Calu3 (cell line): ENCODE results near the gene NPAS3. TPM values are rescaled to one million over a fixed set of nuclear protein-coding genes. Genes with fewer than 3 reads are reported as not detected.
A peak's percentile ranks its signal among the peaks of the same experiment; 100 is the strongest.

Experiments
- BruUV-seq: library from RNA; stranded (reverse); fragments of 400-500 nt; replicated peaks from 2 replicates; lab custom pipeline; 2021; lab: Mats Ljungman, UMichigan
- CTCF ChIA-PET: fragments of 300-600 bp; sonication (Branson Sonifier 250); formaldehyde crosslinking; loops from one replicate; lab custom pipeline; 2022; ENCODE audit warnings: antibody characterized with exemption; lab: Charles Lee
- DNase-seq: peaks from one replicate; pipeline ENCODE4 v3.0.0; 2022
- H3K27ac Mint-ChIP-seq: one replicate; pipeline ENCODE4 v1.8.0; 2022; ENCODE audit warnings: mixed read lengths; ENCODE audit not compliant: unreplicated experiment
- H3K27me3 Mint-ChIP-seq: one replicate; pipeline ENCODE4 v1.8.0; 2022; ENCODE audit warnings: mixed read lengths; ENCODE audit not compliant: unreplicated experiment
- H3K36me3 Mint-ChIP-seq: one replicate; pipeline ENCODE4 v1.8.0; 2022; ENCODE audit warnings: mild to moderate bottlenecking, moderate library complexity, mixed read lengths; ENCODE audit not compliant: insufficient read depth, unreplicated experiment
- H3K4me1 Mint-ChIP-seq: one replicate; pipeline ENCODE4 v1.8.0; 2022; ENCODE audit warnings: mild to moderate bottlenecking, low read depth, mixed read lengths; ENCODE audit not compliant: unreplicated experiment
- H3K4me3 Mint-ChIP-seq: one replicate; pipeline ENCODE4 v1.8.0; 2022; ENCODE audit warnings: mild to moderate bottlenecking, low read depth, moderate library complexity, mixed read lengths; ENCODE audit not compliant: unreplicated experiment
- H3K9me3 Mint-ChIP-seq: one replicate; pipeline ENCODE4 v1.8.0; 2022; ENCODE audit warnings: low read depth, mixed read lengths; ENCODE audit not compliant: unreplicated experiment
- intact Hi-C: fragments of 100-400 bp; cut with micrococcal nuclease; formaldehyde crosslinking; loops from one replicate; pipeline ENCODE4 v1.10.0; 2022; ENCODE audit not compliant: unreplicated experiment
- total RNA-seq: library from RNA; stranded (reverse); gene quantifications from 2 replicates; pipeline ENCODE4 v1.2.3, GENCODE V29; 2022
- TF ChIP-seq, protein P1 (sequence below): fragments of 200-600 bp; IDR thresholded peaks from one replicate; pipeline ENCODE4 v1.8.0; 2022; ENCODE audit warnings: antibody characterized with exemption; ENCODE audit not compliant: unreplicated experiment

Gene NPAS3
- total RNA-seq, 1 experiment from 2014 or later: not detected

DNA sequence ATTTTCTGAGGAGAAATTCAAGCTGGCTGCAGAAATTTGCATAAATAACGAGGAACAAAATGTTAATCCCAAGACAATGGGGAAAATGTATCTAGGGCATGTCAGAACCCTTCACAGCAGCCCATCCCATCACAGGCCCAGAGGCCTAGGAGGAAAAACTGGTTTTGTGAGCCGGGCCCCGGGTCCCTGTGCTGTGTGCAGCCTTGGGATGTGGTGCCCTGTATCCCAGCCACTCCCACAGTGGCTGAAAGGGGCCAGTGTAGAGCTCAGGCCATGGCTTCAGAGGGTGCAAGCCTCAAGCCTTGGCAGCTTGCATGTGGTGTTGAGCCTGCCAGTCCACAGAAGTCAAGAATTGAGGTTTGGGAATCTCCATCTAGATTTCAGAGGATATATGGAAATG, 57.7 kb downstream of the NPAS3 start:
- Mint-ChIP-seq H3K27ac (no peak overlapping the region), H3K4me3 (no peak overlapping the region), H3K9me3 (peaks cover 8% of the 10 kb centered on the region), H3K36me3 (no peaks in the 10 kb centered on the region), H3K27me3 (no peaks in the 10 kb centered on the region), H3K4me1 (no peaks in the 10 kb centered on the region)
- intact Hi-C loops: loop anchor here (10.0 kb wide), 1 partner anchor 422 kb away; no protein-coding TSS in a partner anchor
- CTCF ChIA-PET: no interaction called here
- no TSS peak for BruUV-seq
- TF ChIP-seq, protein P1, sequence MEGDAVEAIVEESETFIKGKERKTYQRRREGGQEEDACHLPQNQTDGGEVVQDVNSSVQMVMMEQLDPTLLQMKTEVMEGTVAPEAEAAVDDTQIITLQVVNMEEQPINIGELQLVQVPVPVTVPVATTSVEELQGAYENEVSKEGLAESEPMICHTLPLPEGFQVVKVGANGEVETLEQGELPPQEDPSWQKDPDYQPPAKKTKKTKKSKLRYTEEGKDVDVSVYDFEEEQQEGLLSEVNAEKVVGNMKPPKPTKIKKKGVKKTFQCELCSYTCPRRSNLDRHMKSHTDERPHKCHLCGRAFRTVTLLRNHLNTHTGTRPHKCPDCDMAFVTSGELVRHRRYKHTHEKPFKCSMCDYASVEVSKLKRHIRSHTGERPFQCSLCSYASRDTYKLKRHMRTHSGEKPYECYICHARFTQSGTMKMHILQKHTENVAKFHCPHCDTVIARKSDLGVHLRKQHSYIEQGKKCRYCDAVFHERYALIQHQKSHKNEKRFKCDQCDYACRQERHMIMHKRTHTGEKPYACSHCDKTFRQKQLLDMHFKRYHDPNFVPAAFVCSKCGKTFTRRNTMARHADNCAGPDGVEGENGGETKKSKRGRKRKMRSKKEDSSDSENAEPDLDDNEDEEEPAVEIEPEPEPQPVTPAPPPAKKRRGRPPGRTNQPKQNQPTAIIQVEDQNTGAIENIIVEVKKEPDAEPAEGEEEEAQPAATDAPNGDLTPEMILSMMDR: no peak
- no peak for DNase-seq

DNA sequence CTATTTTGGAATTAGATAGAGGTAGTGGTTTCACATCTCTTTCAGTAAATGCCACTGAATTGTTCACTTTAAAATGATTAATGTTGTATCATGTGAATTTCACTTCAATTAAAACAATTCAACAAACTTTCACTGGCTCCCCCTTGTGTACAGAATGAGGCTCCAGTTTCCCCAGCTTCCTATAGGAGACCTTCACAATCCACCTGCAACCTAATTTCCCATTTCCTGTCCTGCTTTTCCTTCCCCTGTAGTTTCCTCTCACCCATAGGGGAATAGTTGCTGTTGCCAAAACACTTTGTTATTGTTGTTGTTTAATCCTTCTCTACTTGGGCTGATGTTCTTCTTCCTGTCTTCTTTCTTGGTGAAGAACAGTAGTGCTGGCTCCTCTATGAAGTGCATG, 59.8 kb downstream of the NPAS3 start:
- peak; percentile 1 for DNase-seq
- no peak overlapping the region for H3K27ac Mint-ChIP-seq
- H3K4me1 Mint-ChIP-seq: no peaks in the 10 kb centered on the region
- no TSS peak for BruUV-seq
- H3K4me3 Mint-ChIP-seq: no peak overlapping the region
- CTCF ChIA-PET: no interaction called here
- peaks cover 5% of the 10 kb centered on the region for H3K9me3 Mint-ChIP-seq
- TF ChIP-seq, protein P1: no peak
- no peaks in the 10 kb centered on the region for H3K27me3 Mint-ChIP-seq
- no peaks in the 10 kb centered on the region for H3K36me3 Mint-ChIP-seq
- intact Hi-C loops: loop anchor here (10.0 kb wide), 1 partner anchor 424 kb away; no protein-coding TSS in a partner anchor

DNA sequence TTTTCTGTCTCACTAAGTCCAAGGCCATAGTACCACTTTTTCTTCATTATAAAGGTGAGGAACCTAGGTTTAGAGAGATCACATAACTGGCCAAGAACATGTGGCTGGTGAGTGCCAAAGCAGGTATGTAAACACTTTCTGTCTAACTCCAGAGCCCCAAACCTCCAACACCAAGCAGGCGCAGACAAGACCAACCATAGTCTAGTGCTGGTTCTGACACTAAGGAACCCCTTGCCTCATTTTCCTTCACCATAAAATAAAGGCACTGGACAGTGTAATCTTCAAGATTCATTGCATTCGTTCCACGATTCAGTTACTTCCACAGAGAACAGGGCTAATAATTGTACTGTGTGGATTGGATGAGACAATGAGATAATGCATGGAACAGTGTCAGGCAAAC, 71.0 kb downstream of the NPAS3 start:
- intact Hi-C loops: no loop called here
- H3K27me3 Mint-ChIP-seq: peaks cover 13% of the 10 kb centered on the region
- H3K9me3 Mint-ChIP-seq: no peaks in the 10 kb centered on the region
- H3K36me3 Mint-ChIP-seq: no peaks in the 10 kb centered on the region
- no peak overlapping the region for H3K27ac Mint-ChIP-seq
- H3K4me1 Mint-ChIP-seq: no peaks in the 10 kb centered on the region
- H3K4me3 Mint-ChIP-seq: no peak overlapping the region
- DNase-seq: no peak
- TF ChIP-seq, protein P1: no peak
- CTCF ChIA-PET: no interaction called here
- BruUV-seq: no TSS peak

DNA sequence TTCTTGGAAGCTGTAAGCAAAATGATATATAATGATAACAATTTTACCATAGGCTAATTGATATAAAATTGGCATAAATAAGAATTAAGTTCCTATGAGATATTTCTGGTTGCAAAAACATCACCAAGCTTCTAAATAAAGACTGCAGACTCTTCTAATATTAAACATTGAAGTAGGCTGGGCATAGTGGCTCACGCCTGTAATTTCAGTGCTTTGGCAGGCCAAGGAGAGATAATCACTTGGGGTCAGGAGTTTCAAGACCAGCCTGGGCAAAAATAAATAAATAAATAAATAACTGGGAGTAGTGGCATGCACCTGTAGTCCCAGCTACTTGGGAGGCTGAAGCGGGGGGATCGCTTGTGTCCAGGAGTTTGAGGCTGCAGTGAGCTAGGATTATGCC, 71.8 kb downstream of the NPAS3 start:
- H3K36me3 Mint-ChIP-seq: no peaks in the 10 kb centered on the region
- intact Hi-C loops: no loop called here
- H3K27me3 Mint-ChIP-seq: peaks cover 11% of the 10 kb centered on the region
- no TSS peak for BruUV-seq
- no peaks in the 10 kb centered on the region for H3K4me1 Mint-ChIP-seq
- no peaks in the 10 kb centered on the region for H3K9me3 Mint-ChIP-seq
- CTCF ChIA-PET: no interaction called here
- no peak for DNase-seq
- H3K4me3 Mint-ChIP-seq: no peak overlapping the region
- H3K27ac Mint-ChIP-seq: no peak overlapping the region
- TF ChIP-seq, protein P1: no peak
